Endothelial cell of umbilical vein (primary cell): ENCODE results near the gene LMO7. TPM values are rescaled to one million over a fixed set of nuclear protein-coding genes. Genes with fewer than 3 reads are reported as not detected.

Experiments
- BruUV-seq: library from RNA; stranded (reverse); fragments of 400-500 nt; replicated peaks from 2 replicates; lab custom pipeline; 2021; lab: Mats Ljungman, UMichigan
- CTCF ChIA-PET: fragments of 300-600, 350-600 bp; sonication (Branson Sonifier 250); formaldehyde crosslinking; loops from one replicate; lab custom pipeline; 2021; ENCODE audit warnings: antibody characterized with exemption, inconsistent platforms; lab: Charles Lee
- POLR2A ChIA-PET: fragments of 300-600, 350-600 bp; sonication (Branson Sonifier 250); formaldehyde crosslinking; loops from one replicate; lab custom pipeline; 2021; ENCODE audit warnings: antibody characterized with exemption, inconsistent platforms; lab: Charles Lee
- DNase-seq: peaks from one replicate; pipeline ENCODE4 v3.0.0-alpha.2; 2011; ENCODE audit warnings: low read depth, low spot score
- FAIRE-seq: peaks from 2 replicates; lab custom pipeline; 2011; peaks lifted over from hg19 to GRCh38; lab: Jason Lieb, UNC
- H2AFZ ChIP-seq: 2 replicates; pipeline ENCODE4 v1.6.0; 2012; ENCODE audit warnings: low read depth, low read length, control low read depth, inconsistent platforms
- H3K27ac ChIP-seq: 2 replicates; pipeline ENCODE4 v1.5.1; 2011; ENCODE audit warnings: low read depth, mild to moderate bottlenecking, control low read depth, low read length, moderate library complexity; ENCODE audit not compliant: insufficient read depth
- H3K27me3 ChIP-seq, 2 experiments: 2 replicates each; pipeline versions ENCODE4 v1.6.0 to v1.6.1; 2011; ENCODE audit warnings: low read length in 2 of 2, mixed read lengths in 1 of 2; ENCODE audit not compliant: control insufficient read depth in 2 of 2, insufficient read depth in 2 of 2
- H3K36me3 ChIP-seq, 2 experiments: 2 replicates in 1 of 2; 3 replicates in 1 of 2; pipeline ENCODE4 v1.5.1; 2011; ENCODE audit warnings: low read length in 2 of 2, mild to moderate bottlenecking in 1 of 2, moderate library complexity in 1 of 2; ENCODE audit not compliant: control insufficient read depth in 2 of 2, insufficient read depth in 2 of 2; ENCODE audit errors: extremely low read depth in 1 of 2
- H3K4me1 ChIP-seq: 3 replicates; pipeline ENCODE4 v1.5.1; 2011; ENCODE audit warnings: mild to moderate bottlenecking, low read length; ENCODE audit not compliant: control insufficient read depth, insufficient read depth; ENCODE audit errors: extremely low read depth
- H3K4me2 ChIP-seq: 2 replicates; pipeline ENCODE4 v1.6.1; 2011; ENCODE audit warnings: low read length, control low read depth, mixed read lengths; ENCODE audit not compliant: insufficient read depth
- H3K4me3 ChIP-seq, 3 experiments: fragments of 200-600 bp in 1 of 3; sonication (generic), shearing (Covaris generic) in 1 of 3; replicated peaks in 1 of 3; 2 replicates each; pipeline ENCODE4 v1.5.1; 2011 to 2016; ENCODE audit warnings: control low read depth in 3 of 3, low read length in 3 of 3, mild to moderate bottlenecking in 2 of 3, inconsistent platforms in 1 of 3, low read depth in 1 of 3, moderate library complexity in 1 of 3; ENCODE audit not compliant: insufficient read depth in 1 of 3
- H3K79me2 ChIP-seq: 2 replicates; pipeline ENCODE4 v1.6.0; 2012; ENCODE audit warnings: low read length, inconsistent platforms; ENCODE audit not compliant: control insufficient read depth, insufficient read depth
- H3K9ac ChIP-seq: replicated peaks from 2 replicates; pipeline ENCODE3; 2011; ENCODE audit warnings: low read length, control low read depth; ENCODE audit not compliant: insufficient read depth; ENCODE audit errors: extremely low read depth
- H3K9me1 ChIP-seq: replicated peaks from 3 replicates; pipeline ENCODE4 v1.6.0; 2011; ENCODE audit warnings: mild to moderate bottlenecking, low read length; ENCODE audit not compliant: control insufficient read depth, insufficient read depth; ENCODE audit errors: extremely low read depth
- H3K9me3 ChIP-seq: replicated peaks from 2 replicates; pipeline ENCODE4 v1.5.1; 2012; ENCODE audit warnings: low read length, inconsistent platforms; ENCODE audit not compliant: control insufficient read depth, insufficient read depth
- H4K20me1 ChIP-seq: replicated peaks from 2 replicates; pipeline ENCODE3; 2011; ENCODE audit warnings: mild to moderate bottlenecking, low read length; ENCODE audit not compliant: control insufficient read depth, insufficient read depth; ENCODE audit errors: extremely low read depth
- CTCF ChIP-seq, 2 donors: IDR thresholded peaks; 1 replicate in 1 of 2; 2 replicates in 1 of 2; pipeline ENCODE4 v1.5.1; 2011; ENCODE audit warnings: low read length in 2 of 2, mild to moderate bottlenecking in 2 of 2, moderate library complexity in 2 of 2, control low read depth in 1 of 2, inconsistent platforms in 1 of 2, low read depth in 1 of 2; ENCODE audit not compliant: insufficient read depth in 1 of 2; ENCODE audit errors: extremely low read depth in 1 of 2
- EZH2 ChIP-seq: IDR thresholded peaks from 2 replicates; pipeline ENCODE4 v1.6.1; 2012; ENCODE audit warnings: borderline replicate concordance, low read depth, mild to moderate bottlenecking, moderate library complexity, low read length, inconsistent platforms; ENCODE audit not compliant: severe bottlenecking
- FOS ChIP-seq: IDR thresholded peaks from 2 replicates; pipeline ENCODE4 v1.6.1; 2011; ENCODE audit warnings: mild to moderate bottlenecking, low read length, moderate library complexity, borderline replicate concordance; ENCODE audit not compliant: insufficient read depth
- GATA2 ChIP-seq: IDR thresholded peaks from 2 replicates; pipeline ENCODE4 v1.7.0; 2011; ENCODE audit warnings: low read depth, mild to moderate bottlenecking, moderate library complexity, mixed read lengths, low read length; ENCODE audit not compliant: insufficient read length, insufficient read depth
- JUN ChIP-seq: IDR thresholded peaks from 2 replicates; pipeline ENCODE4 v1.6.1; 2011; ENCODE audit warnings: borderline replicate concordance, low read depth; ENCODE audit not compliant: insufficient read length, insufficient read depth
- MAX ChIP-seq: IDR thresholded peaks from 2 replicates; pipeline ENCODE4 v1.6.1; 2011; ENCODE audit not compliant: insufficient read depth, insufficient read length
- MYC ChIP-seq: IDR thresholded peaks from one replicate; pipeline ENCODE4 v1.6.1; 2011; ENCODE audit warnings: mild to moderate bottlenecking, low read depth, low read length
- POLR2A ChIP-seq: IDR thresholded peaks from 2 replicates; pipeline ENCODE4 v1.6.1; 2012; ENCODE audit warnings: low read depth, mild to moderate bottlenecking, control low read depth, low read length
- dilution Hi-C: fragments of 300-500 bp; cut with MboI; formaldehyde crosslinking; loops from one replicate; pipeline ENCODE4 v1.15.0; 2019; ENCODE audit warnings: low sequenced_read_pairs; ENCODE audit not compliant: extremely low pct_ligation_motif_present
- intact Hi-C: fragments of 100-400 bp; cut with micrococcal nuclease; formaldehyde crosslinking; loops from one replicate; pipeline ENCODE4 v1.10.0; 2022
- polyA plus RNA-seq, 4 experiments: library from polyadenylated mRNA; depleted of rRNA in 3 of 4; stranded (reverse) in 3 of 4; unstranded in 1 of 4; fragments of >200 nt; gene quantifications; 2 replicates each; pipeline versions ENCODE4 v1.2.1 to v1.2.3, GENCODE V29; 2011 to 2012; ENCODE audit warnings: missing spikeins in 1 of 4
- total RNA-seq: library from RNA; stranded (reverse); gene quantifications from 2 replicates; pipeline ENCODE4 v1.2.3, GENCODE V29; 2021

Gene LMO7
- total and polyA plus RNA-seq, 2 donors (not counting 3 experiments of a cell fraction or from before 2014, with no cell fraction given), result 10.5 to 21.1 TPM

- H2AFZ ChIP-seq, result no peak overlapping the region
- no peaks in the 10 kb centered on the region for H3K79me2 ChIP-seq
- no peak overlapping the region for H3K4me3 ChIP-seq
- ChIA-PET POLR2A (no interaction called here), CTCF (interaction anchor here (1.2 to 3.4 kb wide), 2 partner anchors 8 to 168 kb away, joined by 6 to 26 read pairs; no protein-coding TSS in a partner anchor)
- DNase-seq (no peak), FAIRE-seq (no peak)
- H3K27me3 ChIP-seq, result no peaks in the 10 kb centered on the region
- no peaks in the 10 kb centered on the region for H3K36me3 ChIP-seq
- no TSS peak for BruUV-seq
- H3K4me1 ChIP-seq, result no peaks in the 10 kb centered on the region
- intact Hi-C loops (no loop called here), dilution Hi-C loops (no loop called here)
- TF ChIP-seq MAX (no peak), POLR2A (no peak), EZH2 (no peak), JUN (no peak), GATA2 (no peak), CTCF (IDR thresholded peaks at IDR 0.05; ENCODE audit: extremely low read depth in 1 of 2, insufficient read depth in 1 of 2, low read depth in 1 of 2, low read length in 2 of 2) (no peak), FOS (no peak), MYC (no peak)
- no peaks in the 10 kb centered on the region for H3K9me1 ChIP-seq
- no peak overlapping the region for H3K27ac ChIP-seq
- H4K20me1 ChIP-seq, result no peaks in the 10 kb centered on the region
- H3K9me3 ChIP-seq, result no peaks in the 10 kb centered on the region
- H3K9ac ChIP-seq, result no peak overlapping the region
- H3K4me2 ChIP-seq, result no peak overlapping the region
Measured at GRCh38 chr13:75864718-75865117, 228.6 kb downstream of the LMO7 start.
